CD4-positive, alpha-beta T cell treated with Interleukin-15 for 1 hour (primary cell): ENCODE results near the gene KIF21B.
A peak's percentile ranks its signal among the peaks of the same experiment; 100 is the strongest.

Source experiments
- DNase-seq: peaks from one replicate; pipeline ENCODE4 v3.0.0-alpha.2; 2020

The KIF21B gene

DNA sequence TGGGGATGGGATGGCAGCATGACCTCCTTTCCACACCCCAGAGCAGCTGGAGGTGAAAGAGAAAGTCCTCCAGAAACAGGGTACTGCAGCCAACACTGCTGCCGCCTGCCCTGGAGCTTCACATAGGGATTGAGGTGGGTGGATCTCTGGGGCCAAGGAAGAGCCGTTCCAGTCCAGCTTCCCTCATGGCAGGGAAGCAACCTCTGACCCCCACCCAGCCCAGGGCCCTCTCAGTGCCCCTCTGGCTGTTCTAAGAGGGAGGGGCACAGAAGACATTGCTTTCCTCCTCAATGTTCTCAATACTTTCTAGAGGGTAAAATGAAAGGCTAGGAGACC is 5.7 kb downstream of the KIF21B start:
- no peak for DNase-seq

DNA sequence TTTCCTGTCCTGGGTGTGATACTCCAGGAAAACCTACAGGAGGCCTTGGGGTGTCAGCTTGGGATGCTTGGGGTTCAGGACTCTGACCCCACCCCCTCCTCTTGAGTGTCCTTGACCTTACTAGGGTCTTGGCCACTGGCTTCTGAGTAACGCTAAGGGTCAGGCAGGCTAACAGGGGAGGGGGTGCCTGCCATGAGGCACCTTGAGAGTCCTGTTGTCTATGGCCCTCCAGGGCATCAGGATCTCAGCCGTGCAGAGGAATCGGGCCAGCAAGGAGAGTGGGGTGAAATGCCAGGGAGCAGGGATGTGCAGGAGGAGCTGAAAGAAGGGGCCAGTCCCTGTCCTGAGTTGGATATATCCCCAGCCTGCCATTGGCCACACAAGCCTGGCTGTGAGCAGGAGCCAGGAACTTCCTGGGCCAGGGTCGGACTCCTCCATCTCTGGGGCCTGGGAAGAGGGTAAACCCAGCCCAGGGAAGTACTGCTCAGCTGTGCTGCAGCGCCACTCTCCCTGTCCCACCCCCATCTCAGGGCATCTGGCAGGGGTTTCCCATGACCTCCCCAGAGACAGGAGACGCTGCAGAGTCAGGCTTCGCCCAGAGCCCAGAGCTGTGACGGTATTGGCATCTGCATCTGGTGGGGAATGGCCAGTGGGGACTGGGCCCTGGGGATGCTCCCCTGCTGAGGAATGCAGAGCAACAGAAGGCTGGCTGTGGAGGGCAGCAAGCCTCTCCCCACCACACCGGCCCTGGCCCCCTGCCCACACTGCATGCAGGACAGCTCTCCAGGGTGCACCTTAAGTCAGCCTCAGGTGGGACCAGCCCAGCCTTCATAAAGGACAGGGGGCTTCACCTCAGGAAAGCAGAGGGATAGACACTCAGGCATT is 6.3 kb downstream of the KIF21B start:
- DNase-seq = peak; percentile 33

DNA sequence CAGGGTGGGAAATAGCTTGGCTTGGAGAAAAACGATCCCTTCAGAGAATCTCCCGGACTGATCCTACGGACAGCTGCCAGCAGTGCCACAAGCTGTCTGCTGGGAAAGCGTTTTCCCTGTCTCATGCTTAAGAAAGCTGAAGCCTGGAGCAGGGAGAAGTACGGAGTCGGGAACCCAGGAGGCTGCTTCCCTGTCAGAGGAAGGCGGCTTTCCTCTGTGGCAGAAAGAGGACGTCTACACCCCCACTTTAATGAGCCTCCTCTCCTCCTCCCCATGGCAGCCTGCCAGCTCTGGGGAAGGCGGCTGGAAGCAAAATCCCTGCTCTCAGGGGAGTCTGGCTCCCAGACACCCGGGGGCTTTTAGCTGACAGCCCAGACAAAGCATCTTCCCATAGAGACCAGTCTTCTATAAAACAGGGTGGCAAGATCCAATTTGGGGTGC is 7.3 kb downstream of the KIF21B start:
- DNase-seq = no peak

DNA sequence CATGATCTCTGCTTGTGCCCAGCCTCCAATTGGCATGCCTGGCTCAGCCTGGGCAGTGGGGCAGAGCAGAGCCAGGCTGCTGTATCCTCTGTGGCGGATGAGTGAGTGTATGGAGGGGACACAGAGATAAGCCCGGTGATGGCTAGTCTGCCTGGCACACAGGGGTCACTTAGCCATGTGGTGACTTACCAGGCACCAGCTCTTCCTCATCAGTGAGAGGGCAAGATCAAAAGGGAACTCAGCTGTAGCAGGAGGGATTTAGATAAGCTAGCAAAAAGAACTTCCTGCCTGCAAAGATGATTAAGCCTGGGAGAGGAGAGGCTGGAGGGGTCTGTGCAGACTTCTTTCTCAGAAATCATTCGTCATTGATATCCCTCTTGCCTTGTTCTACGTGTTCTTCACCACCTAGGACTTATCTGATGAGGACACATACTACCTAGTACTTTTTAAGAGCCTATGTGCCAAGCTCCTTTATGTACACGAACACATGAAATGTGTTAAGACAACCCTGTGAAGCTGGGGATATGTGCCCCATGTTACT is 7.9 kb downstream of the KIF21B start:
- DNase-seq = no peak

DNA sequence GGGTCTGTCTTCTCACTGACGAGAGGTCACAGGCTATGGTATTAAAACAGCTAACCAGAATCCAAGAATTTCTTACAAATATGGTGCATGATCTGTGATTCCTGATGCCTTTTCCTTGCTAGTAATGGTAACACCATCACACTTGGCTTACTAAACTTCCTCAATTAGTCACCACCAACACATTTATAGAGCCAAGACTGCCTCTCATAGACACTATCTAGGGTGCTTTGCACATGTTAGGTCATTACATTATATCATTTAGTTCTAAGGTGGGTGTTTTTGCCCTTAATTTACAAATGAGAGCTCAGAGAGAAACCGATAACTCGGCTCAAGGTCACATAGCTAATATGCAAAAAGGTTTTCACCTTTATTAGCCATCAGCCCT is 8.7 kb downstream of the KIF21B start:
- DNase-seq = no peak

DNA sequence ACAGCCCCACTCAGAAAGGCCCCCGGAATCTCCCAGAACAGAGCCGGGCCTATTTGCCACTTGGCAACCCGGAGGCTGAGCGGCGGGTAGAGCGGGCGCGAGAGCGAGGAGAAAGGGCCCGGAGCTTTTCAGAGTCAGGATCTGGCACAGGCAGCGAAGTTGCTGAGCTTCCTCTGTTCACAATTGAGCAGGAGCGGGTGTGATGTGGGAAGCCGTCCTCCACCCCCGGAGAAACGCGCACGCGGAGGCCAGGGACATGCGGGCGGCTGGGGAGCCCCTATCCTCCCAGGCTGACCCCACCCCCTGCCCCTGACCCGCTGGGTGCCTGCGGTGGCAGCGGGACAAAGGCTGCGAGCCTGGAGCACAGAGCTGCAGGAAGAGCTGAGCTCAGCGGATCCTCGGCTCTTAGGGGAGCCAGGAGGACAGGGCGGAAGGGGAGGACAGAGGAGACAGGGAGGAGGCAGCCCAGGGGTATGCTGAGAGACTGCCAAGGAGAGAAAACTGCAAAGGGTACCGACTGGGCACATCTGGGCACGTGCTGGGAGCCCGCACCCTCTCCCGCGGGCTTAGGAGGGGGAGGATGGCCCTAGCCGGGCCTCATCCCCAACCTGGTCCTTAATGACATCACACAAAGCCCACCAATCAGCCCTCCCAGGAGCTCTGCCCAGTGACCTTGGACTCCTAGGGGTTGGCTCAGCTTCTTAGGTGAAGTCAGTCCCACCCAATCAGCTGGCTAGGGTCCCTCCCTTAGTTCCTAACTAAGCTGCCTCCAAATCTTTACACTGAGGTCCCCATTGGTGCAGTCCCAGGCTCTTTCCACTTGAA is 9.3 kb downstream of the KIF21B start:
- DNase-seq = no peak

DNA sequence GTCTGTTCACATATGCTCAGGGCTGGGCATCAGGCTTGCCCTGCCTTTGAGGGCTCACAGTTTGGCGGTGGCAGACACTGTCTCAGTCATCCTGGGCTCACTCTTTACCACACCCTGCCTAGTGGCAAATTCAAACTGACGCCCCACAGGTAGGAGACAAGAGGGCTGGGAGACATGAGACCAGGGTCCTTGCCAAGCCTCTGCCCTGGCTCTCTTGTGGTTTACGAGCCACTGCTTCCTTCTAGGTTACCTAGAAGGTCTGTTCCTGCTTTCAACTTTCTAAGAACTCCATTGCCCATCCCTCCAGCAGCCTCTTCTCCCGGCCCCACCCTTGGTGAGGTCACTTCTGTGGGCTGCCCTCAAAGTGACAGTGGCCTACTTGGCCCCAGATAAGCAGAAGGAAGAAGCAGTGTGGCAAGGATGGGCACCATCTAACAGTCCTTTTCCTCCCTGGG is 10.5 kb downstream of the KIF21B start:
- peak; percentile 62 for DNase-seq

DNA sequence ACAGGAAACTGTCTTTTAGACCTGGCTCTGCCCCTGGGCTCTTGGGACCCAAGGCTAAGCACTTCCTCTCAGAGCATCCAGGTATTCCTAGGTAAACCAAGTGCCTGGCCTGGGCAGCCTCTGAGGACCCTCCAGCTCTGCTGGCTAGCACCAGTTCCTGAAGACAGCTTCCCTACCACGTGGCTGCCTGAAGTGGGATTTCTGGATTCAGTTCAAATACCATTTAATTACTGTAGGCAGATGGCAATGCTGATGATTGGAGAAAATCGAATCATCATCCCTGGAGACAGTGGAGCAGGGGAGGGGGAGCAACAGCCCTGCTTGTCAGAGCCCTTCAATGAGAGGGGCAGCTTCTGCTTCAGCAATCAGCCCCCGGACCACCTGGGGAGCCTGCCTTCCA is 11.9 kb downstream of the KIF21B start:
- DNase-seq = no peak

DNA sequence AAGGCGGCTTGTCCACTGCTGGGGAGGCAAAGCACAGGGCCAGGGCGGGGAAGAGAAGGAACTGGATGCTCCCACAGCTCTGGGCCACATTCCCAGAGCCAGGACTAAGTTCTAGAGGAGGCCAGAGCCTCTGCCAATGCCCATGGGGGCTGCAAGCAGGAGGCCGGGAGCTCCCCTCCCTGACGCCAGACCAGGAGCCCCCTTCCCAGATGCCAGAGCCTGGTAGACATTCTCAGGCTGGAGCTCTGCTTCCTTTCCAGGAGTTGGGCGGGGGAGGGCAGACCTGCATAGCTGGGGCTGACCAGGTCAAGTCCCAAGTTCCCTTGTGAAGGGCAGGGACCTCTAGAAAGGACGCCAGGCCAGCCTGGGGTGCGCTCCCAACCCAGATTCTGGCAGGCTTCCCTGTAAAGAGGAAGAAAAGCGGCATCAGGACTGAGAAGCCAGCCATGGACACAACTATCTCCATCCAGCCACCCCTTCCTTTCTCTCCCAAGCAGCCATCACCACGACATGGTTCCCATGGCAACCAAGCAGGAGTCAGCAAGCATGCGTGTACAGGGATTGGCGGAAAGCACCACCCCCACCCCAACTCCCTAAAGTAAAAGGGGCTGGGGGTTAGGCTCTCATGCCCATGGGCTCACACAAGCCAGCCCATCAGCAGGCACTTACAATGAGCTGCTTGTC is 13.4 kb downstream of the KIF21B start:
- no peak for DNase-seq

DNA sequence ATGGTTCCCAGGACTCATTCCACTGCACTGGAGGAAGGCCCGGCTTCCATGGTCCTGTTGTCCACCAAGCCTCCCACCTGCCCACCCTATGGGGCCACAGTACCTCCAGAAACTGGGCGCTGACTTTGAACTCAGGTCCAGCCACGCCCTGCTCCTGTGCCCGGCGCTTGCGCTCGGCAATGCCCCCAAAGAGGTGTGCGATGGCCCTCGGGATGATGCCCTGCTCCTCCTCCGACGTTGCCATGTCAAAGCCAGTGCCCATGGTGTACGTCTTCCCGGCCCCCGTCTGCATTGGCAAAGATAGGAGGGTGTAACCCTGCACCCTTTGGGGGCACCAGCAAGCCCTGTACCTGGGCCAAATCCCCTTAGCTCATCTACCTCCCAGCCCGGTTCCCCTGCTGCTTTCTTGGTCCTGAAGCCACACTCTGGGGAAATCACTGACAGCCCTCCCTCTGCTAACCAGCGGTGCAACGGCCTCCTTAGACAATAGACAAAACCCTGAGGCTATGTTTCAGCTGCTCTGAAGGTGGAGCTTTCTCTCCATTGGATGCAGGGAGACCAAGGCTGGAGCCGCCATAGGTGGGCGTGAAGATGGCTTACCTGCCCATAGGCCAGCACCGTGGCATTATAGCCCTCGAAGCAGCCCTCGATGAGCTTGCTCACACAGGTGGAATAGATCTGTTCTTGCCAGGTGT is 14.7 kb downstream of the KIF21B start:
- DNase-seq = no peak

DNA sequence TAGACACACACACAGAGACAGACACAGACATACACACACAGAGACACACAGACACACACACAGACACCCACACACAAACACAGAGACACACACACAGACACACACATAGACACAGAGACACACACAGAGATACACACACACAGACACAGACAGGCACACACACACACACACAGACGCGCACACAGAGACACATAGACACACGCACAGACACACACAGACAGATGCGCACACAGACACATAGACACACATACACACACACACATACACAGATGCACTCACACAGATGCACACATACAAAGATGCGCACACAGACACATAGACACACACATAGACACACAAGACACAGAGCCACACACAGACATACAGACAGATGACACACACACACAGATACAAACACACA is 16.0 kb downstream of the KIF21B start:
- no peak for DNase-seq

DNA sequence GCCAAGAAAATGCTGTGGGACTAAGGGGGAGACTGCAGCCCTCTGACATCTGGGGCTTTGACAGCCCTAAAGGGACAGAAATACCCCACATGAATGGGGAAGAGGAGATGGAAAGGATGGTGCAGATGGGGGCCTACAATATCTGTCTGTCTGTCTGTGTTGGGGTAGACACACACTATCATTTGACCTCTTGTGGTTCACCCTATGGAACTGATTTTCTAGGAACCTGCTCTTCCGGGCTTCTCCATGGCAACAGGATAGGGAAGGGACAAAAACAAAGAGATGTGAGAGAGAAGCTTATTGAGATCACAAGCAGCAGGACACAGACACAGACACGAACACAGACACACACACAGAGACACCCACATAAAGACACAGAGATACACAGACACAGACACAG is 17.1 kb downstream of the KIF21B start:
- no peak for DNase-seq

DNA sequence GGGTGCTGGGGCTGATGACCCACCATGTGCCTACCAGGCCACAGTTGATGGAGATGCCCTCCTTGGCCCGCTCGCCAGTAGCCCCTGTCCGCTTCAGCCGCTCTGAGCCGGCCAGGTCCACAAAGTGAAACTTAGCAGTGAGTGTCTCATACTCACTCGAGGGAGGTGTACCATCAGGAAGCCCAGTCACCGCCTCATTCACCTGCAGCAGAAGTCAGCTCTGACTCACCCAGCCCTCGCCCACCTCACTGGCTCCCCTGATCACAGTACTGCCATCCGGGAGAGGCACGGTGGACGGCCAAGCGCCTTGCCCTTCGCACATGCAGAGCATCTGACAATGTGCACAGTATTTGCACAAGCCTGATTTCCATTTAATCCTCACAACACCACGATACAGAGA is 18.8 kb downstream of the KIF21B start:
- no peak for DNase-seq

DNA sequence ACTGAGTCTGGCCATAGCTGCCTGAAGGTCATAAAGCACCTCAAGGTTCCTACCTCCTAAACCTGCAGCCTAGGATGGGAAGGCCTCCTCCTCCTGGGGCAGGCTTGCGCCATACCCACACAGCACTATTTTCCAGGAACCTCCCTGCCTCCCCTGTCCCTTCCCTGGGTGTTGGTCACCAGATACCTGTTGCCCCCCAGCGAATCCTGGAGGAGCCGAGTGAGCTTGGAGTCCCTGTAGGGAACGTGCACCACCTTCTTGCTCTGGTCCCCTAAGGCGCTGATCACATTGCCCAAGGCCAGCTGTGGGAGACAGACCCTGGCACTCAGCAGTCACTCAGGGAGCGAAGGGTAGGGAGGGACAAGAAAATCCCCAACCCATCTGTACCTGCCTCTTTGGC is 19.4 kb downstream of the KIF21B start:
- no peak for DNase-seq

DNA sequence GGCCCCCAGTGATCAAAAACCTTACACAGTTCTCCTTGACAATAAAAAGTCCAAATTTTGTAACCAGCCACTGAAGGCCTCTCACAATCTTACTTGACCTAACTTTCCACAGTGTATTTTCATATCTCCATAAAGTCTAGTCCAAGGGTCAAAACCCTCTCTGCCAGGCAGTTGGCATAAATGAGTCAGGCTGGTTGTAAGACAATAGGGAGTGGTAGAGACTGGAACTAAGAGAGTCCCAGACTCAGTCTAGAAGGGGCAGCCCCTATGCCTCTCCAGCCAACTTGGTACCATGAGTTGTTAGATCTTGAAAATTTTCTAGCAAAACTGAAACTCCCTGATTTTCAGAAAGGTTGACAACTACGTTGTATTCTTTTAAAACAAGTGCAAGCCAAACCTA is 21.0 kb downstream of the KIF21B start:
- no peak for DNase-seq

DNA sequence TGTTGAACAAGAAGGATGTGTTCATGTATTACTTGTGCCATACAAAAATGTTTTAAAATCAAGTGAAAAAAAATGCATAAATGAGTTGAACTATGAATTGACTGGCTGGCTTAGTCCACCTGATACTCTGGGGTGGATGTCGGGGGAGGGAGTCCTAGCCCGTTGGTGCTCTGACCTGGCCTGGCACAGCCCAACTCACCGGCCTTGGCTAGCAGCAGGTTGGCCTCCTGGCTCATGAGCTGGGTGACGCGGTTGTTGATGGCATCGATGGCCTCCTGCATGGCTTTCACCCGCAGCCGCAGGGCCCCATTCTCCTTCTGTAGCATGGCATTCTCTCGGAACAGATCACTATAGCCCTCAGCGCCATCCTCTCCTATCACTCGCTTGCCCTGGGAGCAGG is 21.6 kb downstream of the KIF21B start:
- DNase-seq = no peak

DNA sequence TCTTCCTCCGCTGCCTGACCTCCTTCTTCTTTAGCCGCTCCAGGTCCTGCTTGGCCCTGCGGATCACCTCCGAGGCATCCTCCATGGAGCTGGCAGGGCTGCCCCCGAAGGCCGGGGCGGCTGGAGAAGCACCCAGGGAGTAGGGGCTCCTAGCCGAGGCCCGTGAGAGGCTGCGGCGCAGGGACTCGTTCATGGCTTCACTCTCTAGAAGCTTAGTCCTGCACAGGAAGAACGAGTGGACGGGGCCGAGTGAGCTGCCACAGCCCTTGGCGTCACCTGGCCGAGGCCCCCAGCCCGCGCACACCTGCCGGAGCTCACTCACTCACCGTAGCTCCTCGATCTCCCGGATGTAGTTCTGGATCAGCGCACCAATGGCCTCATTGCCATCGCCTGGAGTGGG is 23.1 kb downstream of the KIF21B start:
- no peak for DNase-seq

DNA sequence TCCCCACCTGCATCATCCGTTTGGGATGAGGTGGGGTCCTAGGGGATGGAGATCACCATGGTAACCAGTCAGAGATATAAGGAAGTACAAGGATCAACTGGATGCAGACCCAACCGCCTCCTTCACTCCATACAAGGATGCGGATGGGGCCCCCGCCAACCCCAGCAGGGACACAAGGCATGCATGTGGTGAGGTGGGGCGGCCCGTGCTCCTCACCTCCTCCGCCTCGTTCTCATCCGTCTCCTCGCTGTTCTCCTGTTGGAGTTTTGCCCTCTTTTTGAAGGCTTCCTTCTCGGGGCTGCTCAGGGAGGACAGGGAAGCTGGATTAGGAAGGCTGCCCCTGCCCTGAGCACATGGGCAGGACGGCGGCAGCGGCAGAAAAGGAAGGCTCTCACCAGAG is 23.8 kb downstream of the KIF21B start:
- no peak for DNase-seq

DNA sequence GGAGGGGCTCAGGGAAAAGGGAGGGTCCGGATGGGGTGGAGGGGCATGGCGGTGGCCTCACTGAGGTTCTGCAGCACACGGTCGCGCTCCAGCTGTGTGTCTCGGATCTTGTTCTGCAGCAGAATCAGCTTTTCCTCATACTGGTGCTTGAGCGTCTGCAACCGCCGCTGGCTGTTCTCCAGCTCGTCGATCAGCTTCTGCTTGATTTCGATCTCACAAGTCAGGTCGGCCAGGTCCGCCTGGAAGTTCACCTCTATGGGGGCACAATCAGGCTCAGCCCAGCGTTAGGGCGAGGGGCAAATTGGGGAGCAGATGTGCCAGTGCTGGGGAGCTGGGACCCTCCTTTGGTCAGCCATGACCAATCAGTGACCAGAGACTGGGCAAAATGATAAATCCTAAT is 25.2 kb downstream of the KIF21B start:
- no peak for DNase-seq

DNA sequence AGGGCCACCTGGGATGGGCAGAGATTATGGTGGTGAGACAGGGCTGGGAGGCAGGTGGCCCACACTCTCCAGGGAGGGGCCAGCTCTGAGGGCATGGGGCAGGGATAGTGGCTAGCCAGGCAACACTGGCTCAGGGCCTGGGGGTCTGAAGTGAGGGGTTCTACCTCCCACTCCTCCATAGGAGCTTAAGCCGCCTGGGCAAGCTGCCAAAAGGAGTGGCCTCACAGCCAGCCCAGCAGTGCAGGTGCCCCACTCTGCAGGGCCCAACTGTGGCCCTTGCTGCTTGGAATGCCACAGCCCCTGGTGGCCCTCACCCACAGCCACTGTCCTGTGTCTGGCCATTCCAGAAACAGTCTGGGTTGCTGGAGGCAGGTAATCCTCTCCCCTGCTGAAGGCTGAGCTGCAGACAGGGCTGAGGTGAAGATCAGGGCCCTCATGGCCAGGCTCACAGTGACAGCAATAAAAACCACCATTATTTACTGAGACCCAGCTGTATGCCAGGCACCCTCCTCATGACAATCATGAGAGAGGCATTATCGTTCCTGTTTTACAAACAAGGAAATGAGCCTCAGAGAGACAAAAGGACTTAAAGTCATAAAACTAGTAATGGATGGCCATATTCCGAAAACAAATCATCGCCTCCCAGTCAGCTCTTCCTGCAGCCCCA is 31.0 kb downstream of the KIF21B start:
- DNase-seq = no peak

DNA sequence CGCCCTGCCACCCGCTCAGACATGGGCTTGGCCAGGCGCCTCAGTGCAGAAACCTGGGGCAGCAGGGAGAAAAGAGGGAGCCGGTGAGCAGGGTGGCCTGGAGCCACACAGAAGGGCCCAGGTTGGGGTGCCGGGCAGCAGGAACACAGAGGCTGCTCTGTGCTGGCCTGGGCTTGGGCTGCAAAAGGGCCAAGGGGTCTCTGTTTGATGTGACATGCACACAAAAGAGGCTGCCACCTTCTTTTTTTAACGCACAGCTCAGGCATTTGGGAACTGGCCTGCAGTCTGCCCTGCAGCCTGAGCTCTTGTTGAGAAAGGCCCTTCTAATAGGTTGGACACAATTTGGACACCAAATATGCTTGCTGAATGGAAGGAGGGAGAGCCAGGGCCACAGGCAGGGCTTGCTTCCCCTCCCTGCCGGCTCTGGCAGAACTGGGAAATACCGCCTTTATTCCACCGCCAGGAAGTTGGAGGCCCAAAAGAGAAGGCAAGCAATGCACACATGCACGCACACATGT is 32.4 kb downstream of the KIF21B start:
- DNase-seq = no peak

DNA sequence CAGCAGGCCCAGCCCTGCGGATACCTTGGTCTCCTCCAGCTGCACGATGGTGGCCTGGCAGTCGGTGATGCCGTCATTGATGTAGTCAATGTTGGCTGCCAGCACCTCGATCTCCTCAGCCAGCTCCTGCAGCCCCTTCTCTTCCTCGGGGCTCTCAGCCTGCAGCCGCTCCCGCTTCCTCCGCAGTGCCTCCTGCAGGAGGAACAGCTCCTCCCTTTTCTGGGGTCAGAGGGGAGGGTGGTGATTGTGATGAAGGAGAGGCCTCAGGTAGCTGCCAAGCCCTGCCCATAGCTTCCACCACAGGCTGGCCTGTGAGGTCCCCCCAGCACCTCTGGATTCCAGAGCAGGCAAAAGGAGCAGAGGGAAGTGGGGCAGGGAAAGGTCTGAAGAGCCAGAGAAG is 33.4 kb downstream of the KIF21B start:
- DNase-seq = no peak
